ENCODE results near the gene EFHC1. TPM values are rescaled to one million over a fixed set of nuclear protein-coding genes. Genes with fewer than 3 reads are reported as not detected.

The EFHC1 gene
- total and polyA plus RNA-seq, 2 experiments from 2014 or later, result 24.3 to 28.0 TPM

DNA sequence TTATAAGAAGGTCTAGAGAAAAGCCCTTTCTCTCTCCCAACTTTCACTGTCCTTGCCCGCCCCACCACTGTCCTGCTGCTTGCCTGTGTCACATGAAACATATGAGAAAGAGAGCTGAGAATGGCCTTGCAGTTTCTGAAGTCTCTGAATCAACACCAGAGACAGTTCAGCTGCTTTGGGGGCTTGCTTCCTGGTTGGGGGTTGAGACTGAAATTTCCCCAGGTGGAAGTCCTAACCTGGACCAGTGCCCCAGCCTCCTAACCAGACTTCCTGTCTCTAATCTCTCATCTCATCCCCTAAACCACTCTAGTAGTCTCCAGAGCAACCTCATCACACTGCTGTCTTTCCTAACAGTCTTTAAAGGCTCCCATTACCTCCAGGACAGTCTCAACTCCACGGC, 146.1 kb downstream of the EFHC1 start:
- no peaks in the 10 kb centered on the region for H3K9me3 Mint-ChIP-seq
- H3K27ac Mint-ChIP-seq, result no peak overlapping the region; the same call in 1 of the 2 replicates
- peaks cover 3% of the 10 kb centered on the region for H3K27me3 Mint-ChIP-seq (ENCODE audit: insufficient read depth, low read depth, poor library complexity)
- no peaks in the 10 kb centered on the region; the same call in 1 of the 2 replicates for H4K20me1 ChIP-seq (replicated peaks; ENCODE audit: insufficient read depth)
- H2AFZ ChIP-seq, result no peak overlapping the region
- no peaks in the 10 kb centered on the region for H3K27me3 ChIP-seq (ENCODE audit: insufficient read depth)
- no peaks in the 10 kb centered on the region; the same call in 1 of the 3 replicates for H3K36me3 Mint-ChIP-seq (ENCODE audit: low read depth)
- no peak overlapping the region for H3K27ac ChIP-seq (ENCODE audit: low read depth)
- H3K79me2 ChIP-seq (replicated peaks; ENCODE audit: insufficient read depth), result peaks cover 81% of the 10 kb centered on the region
- H3K4me1 ChIP-seq (ENCODE audit: insufficient read depth), result peaks cover 35% of the 10 kb centered on the region
- no peak overlapping the region for H3K4me3 Mint-ChIP-seq
- no peak for ATAC-seq
- H3K9me2 ChIP-seq (ENCODE audit: insufficient read depth), result 0 out of 2 replicates have a peak, but pooled peaks cover 4% of the 10 kb centered on the region
- no peak for TF ChIP-seq POLR2AphosphoS5 (IDR thresholded peaks at IDR 0.05; ENCODE audit: low read depth)
- no peak for TF ChIP-seq ZNF462 (CRISPR knock-in tag; IDR thresholded peaks at IDR 0.05)
- no peak for TF ChIP-seq ETS1 (IDR thresholded peaks at IDR 0.05)
- TF ChIP-seq, protein P1, sequence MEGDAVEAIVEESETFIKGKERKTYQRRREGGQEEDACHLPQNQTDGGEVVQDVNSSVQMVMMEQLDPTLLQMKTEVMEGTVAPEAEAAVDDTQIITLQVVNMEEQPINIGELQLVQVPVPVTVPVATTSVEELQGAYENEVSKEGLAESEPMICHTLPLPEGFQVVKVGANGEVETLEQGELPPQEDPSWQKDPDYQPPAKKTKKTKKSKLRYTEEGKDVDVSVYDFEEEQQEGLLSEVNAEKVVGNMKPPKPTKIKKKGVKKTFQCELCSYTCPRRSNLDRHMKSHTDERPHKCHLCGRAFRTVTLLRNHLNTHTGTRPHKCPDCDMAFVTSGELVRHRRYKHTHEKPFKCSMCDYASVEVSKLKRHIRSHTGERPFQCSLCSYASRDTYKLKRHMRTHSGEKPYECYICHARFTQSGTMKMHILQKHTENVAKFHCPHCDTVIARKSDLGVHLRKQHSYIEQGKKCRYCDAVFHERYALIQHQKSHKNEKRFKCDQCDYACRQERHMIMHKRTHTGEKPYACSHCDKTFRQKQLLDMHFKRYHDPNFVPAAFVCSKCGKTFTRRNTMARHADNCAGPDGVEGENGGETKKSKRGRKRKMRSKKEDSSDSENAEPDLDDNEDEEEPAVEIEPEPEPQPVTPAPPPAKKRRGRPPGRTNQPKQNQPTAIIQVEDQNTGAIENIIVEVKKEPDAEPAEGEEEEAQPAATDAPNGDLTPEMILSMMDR (conservative IDR thresholded peaks at IDR 0.05; ENCODE audit: low read depth in 2 of 2), result no peak
- TF ChIP-seq STAT1 (IDR thresholded peaks at IDR 0.05; ENCODE audit: unreplicated experiment), result no peak
- TF ChIP-seq, protein P2, sequence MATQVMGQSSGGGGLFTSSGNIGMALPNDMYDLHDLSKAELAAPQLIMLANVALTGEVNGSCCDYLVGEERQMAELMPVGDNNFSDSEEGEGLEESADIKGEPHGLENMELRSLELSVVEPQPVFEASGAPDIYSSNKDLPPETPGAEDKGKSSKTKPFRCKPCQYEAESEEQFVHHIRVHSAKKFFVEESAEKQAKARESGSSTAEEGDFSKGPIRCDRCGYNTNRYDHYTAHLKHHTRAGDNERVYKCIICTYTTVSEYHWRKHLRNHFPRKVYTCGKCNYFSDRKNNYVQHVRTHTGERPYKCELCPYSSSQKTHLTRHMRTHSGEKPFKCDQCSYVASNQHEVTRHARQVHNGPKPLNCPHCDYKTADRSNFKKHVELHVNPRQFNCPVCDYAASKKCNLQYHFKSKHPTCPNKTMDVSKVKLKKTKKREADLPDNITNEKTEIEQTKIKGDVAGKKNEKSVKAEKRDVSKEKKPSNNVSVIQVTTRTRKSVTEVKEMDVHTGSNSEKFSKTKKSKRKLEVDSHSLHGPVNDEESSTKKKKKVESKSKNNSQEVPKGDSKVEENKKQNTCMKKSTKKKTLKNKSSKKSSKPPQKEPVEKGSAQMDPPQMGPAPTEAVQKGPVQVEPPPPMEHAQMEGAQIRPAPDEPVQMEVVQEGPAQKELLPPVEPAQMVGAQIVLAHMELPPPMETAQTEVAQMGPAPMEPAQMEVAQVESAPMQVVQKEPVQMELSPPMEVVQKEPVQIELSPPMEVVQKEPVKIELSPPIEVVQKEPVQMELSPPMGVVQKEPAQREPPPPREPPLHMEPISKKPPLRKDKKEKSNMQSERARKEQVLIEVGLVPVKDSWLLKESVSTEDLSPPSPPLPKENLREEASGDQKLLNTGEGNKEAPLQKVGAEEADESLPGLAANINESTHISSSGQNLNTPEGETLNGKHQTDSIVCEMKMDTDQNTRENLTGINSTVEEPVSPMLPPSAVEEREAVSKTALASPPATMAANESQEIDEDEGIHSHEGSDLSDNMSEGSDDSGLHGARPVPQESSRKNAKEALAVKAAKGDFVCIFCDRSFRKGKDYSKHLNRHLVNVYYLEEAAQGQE (IDR thresholded peaks at IDR 0.05; ENCODE audit: unreplicated experiment), result no peak
- no peak for TF ChIP-seq EZH2phosphoT487 (IDR thresholded peaks at IDR 0.05; ENCODE audit: unreplicated experiment)
- TF ChIP-seq EZH2 (IDR thresholded peaks at IDR 0.05; ENCODE audit: low read depth, unreplicated experiment), result no peak
- TF ChIP-seq NANOG (IDR thresholded peaks at IDR 0.05; ENCODE audit: borderline replicate concordance), result no peak
- TF ChIP-seq CREB1 (CRISPR knock-in tag; IDR thresholded peaks at IDR 0.05; ENCODE audit: low read depth), result no peak
- peaks cover 58% of the 10 kb centered on the region for H3K4me1 Mint-ChIP-seq
- DNase-seq (ENCODE audit: low spot score), result no peak
- no peak overlapping the region for H3K4me2 ChIP-seq
- H3K36me3 ChIP-seq (ENCODE audit: insufficient read depth), result no peaks in the 10 kb centered on the region
- no peaks in the 10 kb centered on the region for H3F3A ChIP-seq (replicated peaks; ENCODE audit: low read depth)
- no peak overlapping the region for H3K4me3 ChIP-seq

Measured in GM23338 (cell line).